GM12878 (cell line): Measurements from ENCODE around the gene N4BP2L2. TPM values are rescaled to one million over a fixed set of nuclear protein-coding genes. Genes with fewer than 3 reads are reported as not detected.

Source experiments
- ATAC-seq: fragments of 200-7000 bp; cut with Tn5 transposase; 3 replicates; pipeline ENCODE4 v1.9.1; 2020; ENCODE audit warnings: mild to moderate bottlenecking, moderate library complexity
- BruUV-seq: library from RNA; stranded (reverse); fragments of 400-500 nt; replicated peaks from 2 replicates; lab custom pipeline; 2021; lab: Mats Ljungman, UMichigan
- CTCF ChIA-PET: fragments of 300-600 bp; sonication (Branson Sonifier 250); formaldehyde crosslinking; extraction: SDS; loops from one replicate; lab custom pipeline; 2021; ENCODE audit warnings: inconsistent platforms; lab: Yijun Ruan, JAX
- POLR2A ChIA-PET: fragments of 350-600 bp; formaldehyde crosslinking; extraction: SDS; loops from one replicate; lab custom pipeline; 2021; ENCODE audit warnings: inconsistent platforms; lab: Charles Lee
- RAD21 ChIA-PET: fragments of 300-600 bp; sonication (Branson Sonifier 250); formaldehyde crosslinking; loops from one replicate; lab custom pipeline; 2023; ENCODE audit warnings: antibody characterized with exemption; ENCODE audit not compliant: unreplicated experiment; lab: Charles Lee
- SMC1A ChIA-PET: fragments of 300-600 bp; sonication (Branson Sonifier 250); formaldehyde crosslinking; loops from one replicate; lab custom pipeline; 2023; ENCODE audit not compliant: unreplicated experiment, uncharacterized antibody; lab: Charles Lee
- DNase-seq: peaks from one replicate; pipeline ENCODE4 v3.0.0-alpha.2; 2011; ENCODE audit warnings: low read depth, low spot score
- FAIRE-seq: peaks from 3 replicates; lab custom pipeline; 2011; peaks lifted over from hg19 to GRCh38; lab: Jason Lieb, UNC
- H2AFZ ChIP-seq: 2 replicates; pipeline ENCODE4 v1.6.0; 2011; ENCODE audit warnings: low read depth, low read length, control low read depth; ENCODE audit not compliant: control insufficient read depth
- H3K27ac ChIP-seq: 2 replicates; pipeline ENCODE4 v1.5.1; 2011; ENCODE audit warnings: control low read depth; ENCODE audit not compliant: control insufficient read depth, insufficient read depth
- H3K27me3 ChIP-seq, 2 experiments: replicated peaks in 1 of 2; 2 replicates each; pipeline versions ENCODE4 v1.6.0 to v1.6.1; 2011; ENCODE audit warnings: low read length in 1 of 2; ENCODE audit not compliant: control insufficient read depth in 2 of 2, insufficient read depth in 2 of 2
- H3K36me3 ChIP-seq, 2 experiments: 2 replicates each; pipeline ENCODE4 v1.5.1; 2011; ENCODE audit warnings: low read length in 1 of 2; ENCODE audit not compliant: control insufficient read depth in 2 of 2, insufficient read depth in 2 of 2
- H3K4me1 ChIP-seq: 2 replicates; pipeline ENCODE4 v1.6.1; 2011; ENCODE audit warnings: mild to moderate bottlenecking, low read length, moderate library complexity, mixed read lengths; ENCODE audit not compliant: control insufficient read depth, insufficient read depth
- H3K4me2 ChIP-seq: 2 replicates; pipeline ENCODE4 v1.6.0; 2011; ENCODE audit warnings: control low read depth; ENCODE audit not compliant: control insufficient read depth, insufficient read depth
- H3K4me3 ChIP-seq: fragments of 200-600 bp; sonication (generic); 2 replicates; pipeline ENCODE4 v1.5.1; 2016
- H3K79me2 ChIP-seq: 2 replicates; pipeline ENCODE4 v1.6.0; 2011; ENCODE audit warnings: low read length; ENCODE audit not compliant: control insufficient read depth, insufficient read depth
- H3K9ac ChIP-seq: 2 replicates; pipeline ENCODE4 v1.8.0; 2011; ENCODE audit warnings: low read length, control low read depth, mixed read lengths; ENCODE audit not compliant: control insufficient read depth, insufficient read depth
- H3K9me3 ChIP-seq: replicated peaks from 3 replicates; pipeline ENCODE4 v1.5.1; 2011; ENCODE audit warnings: mild to moderate bottlenecking, low read length; ENCODE audit not compliant: control insufficient read depth, insufficient read depth
- H4K20me1 ChIP-seq: 2 replicates; pipeline ENCODE4 v1.6.0; 2011; ENCODE audit not compliant: control insufficient read depth, insufficient read depth
- ATF7 ChIP-seq: fragments of 450-650 bp; IDR thresholded peaks from 2 replicates; pipeline ENCODE4 v1.6.1; 2016; ENCODE audit warnings: low read depth, mild to moderate bottlenecking
- BRCA1 ChIP-seq: IDR thresholded peaks from 2 replicates; pipeline ENCODE4 v1.6.1; 2011; ENCODE audit warnings: low read depth, low read length, improper control_type of control experiment
- CHD2 ChIP-seq: IDR thresholded peaks from 2 replicates; pipeline ENCODE4 v1.6.1; 2011; ENCODE audit warnings: low read depth, low read length, improper control_type of control experiment, borderline replicate concordance
- IRF4 ChIP-seq: IDR thresholded peaks from 2 replicates; pipeline ENCODE4 v1.6.1; 2011; ENCODE audit warnings: low read depth, low read length
- KAT2A ChIP-seq: conservative IDR thresholded peaks from 2 replicates; pipeline ENCODE4 v1.6.1; 2011; ENCODE audit warnings: low read depth, low read length; ENCODE audit not compliant: control insufficient read depth
- NRF1 ChIP-seq: conservative IDR thresholded peaks from 2 replicates; pipeline ENCODE4 v1.6.1; 2011; ENCODE audit warnings: mild to moderate bottlenecking, low read depth, low read length, improper control_type of control experiment
- RCOR1 ChIP-seq: conservative IDR thresholded peaks from 2 replicates; pipeline ENCODE4 v1.6.1; 2012; ENCODE audit warnings: low read depth, low read length, improper control_type of control experiment
- SUZ12 ChIP-seq: fragments of 200-600 bp; sonication (generic); IDR thresholded peaks from one replicate; pipeline ENCODE4 v1.6.1; 2018; ENCODE audit warnings: antibody characterized with exemption, mild to moderate bottlenecking; ENCODE audit not compliant: unreplicated experiment
- TAF1 ChIP-seq: IDR thresholded peaks from 2 replicates; pipeline ENCODE4 v1.6.1; 2011; ENCODE audit warnings: mild to moderate bottlenecking, low read depth, low read length, borderline replicate concordance
- WGBS: methylation state at CpG from one replicate; pipeline ENCODE4 v1.1.6; 2016; ENCODE audit warnings: low lambda C conversion rate; ENCODE audit not compliant: insufficient replicate concordance, insufficient coverage; ENCODE audit errors: missing lambda C conversion rate; 5-methylcytosine and 5-hydroxymethylcytosine counted together
- in situ Hi-C: fragments of 300-500 bp; cut with MboI; formaldehyde crosslinking; loops from 9 replicates; pipeline ENCODE4 v1.14.3; 2018; ENCODE audit warnings: mixed read lengths
- intact Hi-C: fragments of 100-400 bp; cut with micrococcal nuclease; formaldehyde crosslinking; loops from one replicate; pipeline ENCODE4 v1.14.2; 2022; ENCODE audit not compliant: unreplicated experiment
- polyA plus RNA-seq, 11 experiments: library from polyadenylated mRNA; depleted of rRNA in 4 of 11; unstranded in 6 of 11; stranded (reverse) in 5 of 11; fragments of >200 nt; fragmentation: Nextera tagmentation in 4 of 11; fragmentation: Illumina TruSeq in 1 of 11; extraction: Ambion mirVana in 4 of 11; extraction: Trizol in 1 of 11; gene quantifications; 1 replicate in 1 of 11; 2 replicates in 10 of 11; pipeline versions ENCODE4 v1.2.1 to v1.2.3, GENCODE V29; 2011 to 2016; ENCODE audit warnings: inconsistent platforms in 2 of 11, missing spikeins in 2 of 11, low read depth in 1 of 11
- total RNA-seq, 4 experiments: library from RNA; depleted of rRNA in 3 of 4; stranded (reverse); fragments of >200 nt in 3 of 4; fragmentation: Illumina TruSeq in 1 of 4; extraction: Trizol in 1 of 4; gene quantifications; 2 replicates each; pipeline versions ENCODE4 v1.2.1 to v1.2.3, GENCODE V29; 2013 to 2021
- TF ChIP-seq, protein P1 (sequence below): fragments of 450-650 bp; IDR thresholded peaks from 2 replicates; pipeline ENCODE4 v1.6.1; 2017; ENCODE audit warnings: mild to moderate bottlenecking, moderate library complexity

N4BP2L2 gene
- total and polyA plus RNA-seq, 10 of the 15 experiments (the other 5 are each of a cell fraction or from before 2014, with no cell fraction given): 41.7 to 87.1 (median 61.2) TPM

DNA sequence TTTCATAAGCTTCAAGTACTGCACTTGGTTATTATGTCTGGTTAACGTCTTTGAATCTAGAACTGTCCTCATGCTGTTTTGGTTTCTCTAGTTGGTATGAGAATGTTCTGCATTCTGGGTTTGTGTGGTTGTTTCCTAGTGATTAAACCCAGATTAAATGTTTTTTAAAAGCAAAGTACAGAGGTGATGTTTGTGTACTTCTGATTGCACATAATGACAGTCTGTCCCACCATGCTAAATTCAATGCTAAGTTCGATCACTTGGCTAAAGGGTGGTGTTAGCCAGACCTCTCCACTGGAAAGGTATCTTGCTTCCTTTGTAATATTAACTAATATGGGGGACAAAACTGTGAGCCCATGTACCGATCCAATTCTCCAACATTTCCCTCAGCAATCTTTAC, 125.3 kb downstream of the N4BP2L2 start:
- H4K20me1 ChIP-seq: no peaks in the 10 kb centered on the region
- H3K9me3 ChIP-seq: no peaks in the 10 kb centered on the region; the same call in 2 of the 3 replicates
- H3K4me1 ChIP-seq: no peaks in the 10 kb centered on the region
- no peak for FAIRE-seq
- no peak overlapping the region for H3K4me2 ChIP-seq
- CTCF ChIA-PET: interaction anchor here (0.8 kb wide), 1 partner anchor 13 kb away, joined by 3 read pairs; no protein-coding TSS in a partner anchor
- H3K79me2 ChIP-seq: no peaks in the 10 kb centered on the region
- BruUV-seq: no TSS peak
- no peaks in the 10 kb centered on the region for H3K36me3 ChIP-seq
- no peak overlapping the region for H3K4me3 ChIP-seq
- RAD21 ChIA-PET: no interaction called here
- SMC1A ChIA-PET: interaction anchor here (1.0 kb wide), 1 partner anchor 12 kb away, joined by 3 read pairs; no protein-coding TSS in a partner anchor
- no peak overlapping the region for H3K27ac ChIP-seq
- no peak for TF ChIP-seq ATF7
- TF ChIP-seq NRF1: no peak
- intact Hi-C loops: no loop called here
- 78% methylated on average over 3 of the region's 3 CpGs for WGBS
- DNase-seq: no peak
- ATAC-seq: no peak
- no peak overlapping the region for H3K9ac ChIP-seq
- no peaks in the 10 kb centered on the region for H3K27me3 ChIP-seq
- H2AFZ ChIP-seq: no peak overlapping the region
- POLR2A ChIA-PET: no interaction called here
- in situ Hi-C loops: no loop called here

DNA sequence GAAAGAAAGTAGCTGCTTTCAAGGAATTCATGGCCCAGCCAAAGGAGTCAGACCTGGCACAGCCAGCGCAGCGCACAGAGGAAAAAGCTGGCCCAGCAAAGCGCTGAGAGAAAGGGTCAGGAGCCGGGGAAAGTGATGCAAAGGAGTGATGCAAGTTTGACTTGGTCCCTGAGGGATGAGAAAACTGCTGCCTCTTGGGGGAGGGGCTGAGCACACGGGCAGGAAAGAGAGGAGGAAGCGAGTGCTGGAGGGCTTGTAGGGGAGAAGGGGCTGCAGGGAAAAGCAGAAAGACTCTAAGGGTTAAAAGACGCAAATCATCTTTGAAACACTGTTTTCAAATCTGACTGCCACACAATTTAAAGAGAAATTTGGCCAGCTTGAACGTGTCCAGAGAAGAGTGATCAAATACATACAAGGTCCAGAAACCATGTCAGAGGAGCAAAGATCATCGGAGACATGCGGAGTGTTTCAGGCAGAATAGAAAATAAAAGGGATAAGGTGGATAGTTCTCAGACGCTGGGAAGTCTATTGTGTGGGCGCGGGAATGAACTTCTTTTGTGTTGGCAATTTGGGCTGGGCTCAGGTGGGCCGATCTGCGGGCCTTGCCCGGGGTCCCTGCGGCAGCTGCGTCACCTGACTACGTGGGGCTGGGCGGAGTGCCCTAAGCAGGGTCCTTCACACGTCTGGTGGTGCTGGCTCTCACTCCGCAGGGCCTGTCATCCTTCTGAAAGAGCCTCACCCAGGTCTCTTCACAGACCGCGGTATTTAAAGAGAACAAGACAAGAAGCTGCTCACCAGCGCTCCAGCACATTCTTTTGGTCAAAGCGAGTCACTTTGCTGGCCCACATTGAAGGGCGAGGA, 128.8 kb downstream of the N4BP2L2 start:
- Histone ChIP-seq H3K4me3 (no peak overlapping the region), H3K79me2 (no peaks in the 10 kb centered on the region), H3K4me1 (no peaks in the 10 kb centered on the region), H3K27me3 (no peaks in the 10 kb centered on the region), H3K27ac (no peak overlapping the region), H2AFZ (no peak overlapping the region), H4K20me1 (no peaks in the 10 kb centered on the region), H3K36me3 (peaks cover 0 to 2% of the 10 kb centered on the region in 2 experiments; a peak in 1 of 4 replicates), H3K9ac (no peak overlapping the region), H3K4me2 (no peak overlapping the region), H3K9me3 (no peaks in the 10 kb centered on the region)
- ChIA-PET RAD21 (no interaction called here), CTCF (interaction anchor here (1.3 kb wide), 1 partner anchor 241 kb away, joined by 3 read pairs; no protein-coding TSS in a partner anchor), POLR2A (interaction anchor here (0.6 kb wide), 1 partner anchor 87 kb away, joined by 3 read pairs; no protein-coding TSS in a partner anchor), SMC1A (interaction anchor here (1.0 kb wide), 1 partner anchor 37 kb away, joined by 3 read pairs; no protein-coding TSS in a partner anchor)
- no TSS peak for BruUV-seq
- FAIRE-seq (no peak), ATAC-seq (no peak), DNase-seq (no peak)
- 98% methylated on average over 27 of the region's 27 CpGs for WGBS
- in situ Hi-C loops (no loop called here), intact Hi-C loops (no loop called here)
- TF ChIP-seq IRF4: no peak
- no peak for TF ChIP-seq BRCA1
- TF ChIP-seq KAT2A: no peak
- no peak for TF ChIP-seq CHD2
- TF ChIP-seq RCOR1: no peak
- TF ChIP-seq, protein P1, sequence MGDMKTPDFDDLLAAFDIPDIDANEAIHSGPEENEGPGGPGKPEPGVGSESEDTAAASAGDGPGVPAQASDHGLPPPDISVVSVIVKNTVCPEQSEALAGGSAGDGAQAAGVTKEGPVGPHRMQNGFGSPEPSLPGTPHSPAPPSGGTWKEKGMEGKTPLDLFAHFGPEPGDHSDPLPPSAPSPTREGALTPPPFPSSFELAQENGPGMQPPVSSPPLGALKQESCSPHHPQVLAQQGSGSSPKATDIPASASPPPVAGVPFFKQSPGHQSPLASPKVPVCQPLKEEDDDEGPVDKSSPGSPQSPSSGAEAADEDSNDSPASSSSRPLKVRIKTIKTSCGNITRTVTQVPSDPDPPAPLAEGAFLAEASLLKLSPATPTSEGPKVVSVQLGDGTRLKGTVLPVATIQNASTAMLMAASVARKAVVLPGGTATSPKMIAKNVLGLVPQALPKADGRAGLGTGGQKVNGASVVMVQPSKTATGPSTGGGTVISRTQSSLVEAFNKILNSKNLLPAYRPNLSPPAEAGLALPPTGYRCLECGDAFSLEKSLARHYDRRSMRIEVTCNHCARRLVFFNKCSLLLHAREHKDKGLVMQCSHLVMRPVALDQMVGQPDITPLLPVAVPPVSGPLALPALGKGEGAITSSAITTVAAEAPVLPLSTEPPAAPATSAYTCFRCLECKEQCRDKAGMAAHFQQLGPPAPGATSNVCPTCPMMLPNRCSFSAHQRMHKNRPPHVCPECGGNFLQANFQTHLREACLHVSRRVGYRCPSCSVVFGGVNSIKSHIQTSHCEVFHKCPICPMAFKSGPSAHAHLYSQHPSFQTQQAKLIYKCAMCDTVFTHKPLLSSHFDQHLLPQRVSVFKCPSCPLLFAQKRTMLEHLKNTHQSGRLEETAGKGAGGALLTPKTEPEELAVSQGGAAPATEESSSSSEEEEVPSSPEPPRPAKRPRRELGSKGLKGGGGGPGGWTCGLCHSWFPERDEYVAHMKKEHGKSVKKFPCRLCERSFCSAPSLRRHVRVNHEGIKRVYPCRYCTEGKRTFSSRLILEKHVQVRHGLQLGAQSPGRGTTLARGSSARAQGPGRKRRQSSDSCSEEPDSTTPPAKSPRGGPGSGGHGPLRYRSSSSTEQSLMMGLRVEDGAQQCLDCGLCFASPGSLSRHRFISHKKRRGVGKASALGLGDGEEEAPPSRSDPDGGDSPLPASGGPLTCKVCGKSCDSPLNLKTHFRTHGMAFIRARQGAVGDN: no peak
- no peak for TF ChIP-seq TAF1
- no peak for TF ChIP-seq SUZ12
- TF ChIP-seq ATF7: no peak
